Thymus (tissue), 11 donors: ENCODE results near the gene PRDM15. TPM values are rescaled to one million over a fixed set of nuclear protein-coding genes. Genes with fewer than 3 reads are reported as not detected.
A peak's percentile ranks its signal among the peaks of the same experiment; 100 is the strongest.

Experiments used
- DNase-seq, 9 donors: peaks; one replicate each; pipeline ENCODE4 v3.0.0-alpha.2; 2013; ENCODE audit warnings: low spot score in 9 of 9, low read depth in 6 of 9, missing footprints in 1 of 9
- H3K27ac ChIP-seq, 2 donors: one replicate each; pipeline ENCODE4 v1.5.1; 2013; ENCODE audit warnings: control low read depth in 1 of 2, low read depth in 1 of 2, low read length in 1 of 2, mild to moderate bottlenecking in 1 of 2, moderate library complexity in 1 of 2
- H3K27me3 ChIP-seq, 2 donors: one replicate each; pipeline ENCODE4 v1.5.1; 2013; ENCODE audit warnings: low read length in 1 of 2; ENCODE audit not compliant: control insufficient read depth in 2 of 2, insufficient read depth in 1 of 2
- H3K36me3 ChIP-seq, 2 donors: one replicate each; pipeline ENCODE4 v1.5.1; 2013; ENCODE audit warnings: low read length in 1 of 2, mild to moderate bottlenecking in 1 of 2, moderate library complexity in 1 of 2; ENCODE audit not compliant: control insufficient read depth in 2 of 2, insufficient read depth in 2 of 2
- H3K4me1 ChIP-seq, 2 donors: one replicate each; pipeline ENCODE4 v1.5.1; 2013; ENCODE audit warnings: low read length in 2 of 2; ENCODE audit not compliant: control insufficient read depth in 2 of 2, insufficient read depth in 2 of 2
- H3K4me3 ChIP-seq, 2 donors: one replicate each; pipeline ENCODE4 v1.5.1; 2013; ENCODE audit warnings: low read length in 2 of 2, control low read depth in 1 of 2, mild to moderate bottlenecking in 1 of 2
- H3K9me3 ChIP-seq, 2 donors: one replicate each; pipeline ENCODE4 v1.5.1; 2013; ENCODE audit warnings: low read length in 1 of 2, mild to moderate bottlenecking in 1 of 2; ENCODE audit not compliant: control insufficient read depth in 2 of 2, insufficient read depth in 1 of 2
- WGBS: extraction: QIAGEN DNeasy Blood & Tissue Kit; methylation state at CpG from one replicate; pipeline ENCODE4 v1.1.7; 2013; 5-methylcytosine and 5-hydroxymethylcytosine counted together
- polyA plus RNA-seq: library from polyadenylated mRNA; stranded (reverse); fragments of 200-250 nt; gene quantifications from one replicate; pipeline ENCODE4 v1.2.3, GENCODE V29; 2013
- total RNA-seq: library from RNA; stranded (reverse); fragments of 120-200 nt; gene quantifications from one replicate; pipeline ENCODE4 v1.2.4, GENCODE V29; 2013
- donor health status: healthy.

The PRDM15 gene
- total and polyA plus RNA-seq, 2 donors, result 4.0 to 6.1 TPM

- no peak for DNase-seq
- H3K36me3 ChIP-seq, result peaks cover 39 to 64% of the 10 kb centered on the region in 2 donors
Observed at GRCh38 chr21:41834252-41834925, 44.8 kb downstream of the PRDM15 start.

DNA sequence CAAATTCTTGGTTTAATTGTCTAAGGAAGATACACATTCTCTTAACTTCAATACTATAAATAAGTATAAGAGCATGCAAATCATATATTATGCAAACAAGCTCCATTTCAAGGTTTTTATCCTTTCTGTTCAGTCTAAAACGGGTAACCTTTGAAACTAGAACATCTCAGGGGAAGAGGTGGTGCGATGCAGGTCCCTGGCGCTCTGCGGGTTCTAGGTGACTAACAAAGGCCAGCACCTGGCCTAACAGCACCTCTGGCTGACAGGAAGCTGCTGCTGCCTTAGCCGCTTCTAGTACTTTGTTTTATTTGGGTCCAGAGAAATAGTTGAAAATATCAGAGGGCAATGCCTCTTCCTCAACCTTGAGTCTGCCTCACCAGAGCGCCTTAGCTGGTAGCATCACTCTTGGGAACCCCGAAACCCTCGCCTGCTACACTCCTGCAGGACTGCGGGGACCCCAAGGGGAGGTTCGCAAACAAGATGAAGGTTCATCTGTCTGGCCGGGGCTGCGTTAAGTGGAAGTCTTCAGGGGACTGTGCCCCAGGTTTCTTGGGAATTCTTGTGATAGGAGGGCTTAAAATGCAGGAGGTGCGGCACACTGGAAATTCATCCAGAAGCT lies 45.5 kb downstream of the PRDM15 start:
- peaks cover 34 to 57% of the 10 kb centered on the region in 2 donors for H3K36me3 ChIP-seq
- H3K27ac ChIP-seq, result peak overlapping the region in 1 of 2 donors; percentile 31
- H3K9me3 ChIP-seq, result no peaks in the 10 kb centered on the region
- no peaks in the 10 kb centered on the region for H3K4me1 ChIP-seq
- 98% methylated on average over 13 of the region's 13 CpGs for WGBS
- no peaks in the 10 kb centered on the region for H3K27me3 ChIP-seq
- H3K4me3 ChIP-seq, result no peak overlapping the region
- no peak for DNase-seq

More at GRCh38 chr21:41834252-41834925, 44.8 kb downstream of the PRDM15 start:
- H3K4me1 ChIP-seq, result no peaks in the 10 kb centered on the region
- no peaks in the 10 kb centered on the region for H3K9me3 ChIP-seq
- H3K4me3 ChIP-seq, result no peak overlapping the region
- WGBS, result 93% methylated on average over 25 of the region's 25 CpGs
- H3K27me3 ChIP-seq, result no peaks in the 10 kb centered on the region
- H3K27ac ChIP-seq, result no peak overlapping the region

- no peak for DNase-seq
- no peak overlapping the region for H3K4me3 ChIP-seq
- WGBS, result 94% methylated on average over 17 of the region's 17 CpGs
- H3K27ac ChIP-seq, result no peak overlapping the region
- H3K4me1 ChIP-seq, result no peaks in the 10 kb centered on the region
- H3K36me3 ChIP-seq, result peaks cover 30 to 58% of the 10 kb centered on the region in 2 donors
- H3K27me3 ChIP-seq, result no peaks in the 10 kb centered on the region
- no peaks in the 10 kb centered on the region for H3K9me3 ChIP-seq
Observed at GRCh38 chr21:41832596-41833496, 46.3 kb downstream of the PRDM15 start.

DNA sequence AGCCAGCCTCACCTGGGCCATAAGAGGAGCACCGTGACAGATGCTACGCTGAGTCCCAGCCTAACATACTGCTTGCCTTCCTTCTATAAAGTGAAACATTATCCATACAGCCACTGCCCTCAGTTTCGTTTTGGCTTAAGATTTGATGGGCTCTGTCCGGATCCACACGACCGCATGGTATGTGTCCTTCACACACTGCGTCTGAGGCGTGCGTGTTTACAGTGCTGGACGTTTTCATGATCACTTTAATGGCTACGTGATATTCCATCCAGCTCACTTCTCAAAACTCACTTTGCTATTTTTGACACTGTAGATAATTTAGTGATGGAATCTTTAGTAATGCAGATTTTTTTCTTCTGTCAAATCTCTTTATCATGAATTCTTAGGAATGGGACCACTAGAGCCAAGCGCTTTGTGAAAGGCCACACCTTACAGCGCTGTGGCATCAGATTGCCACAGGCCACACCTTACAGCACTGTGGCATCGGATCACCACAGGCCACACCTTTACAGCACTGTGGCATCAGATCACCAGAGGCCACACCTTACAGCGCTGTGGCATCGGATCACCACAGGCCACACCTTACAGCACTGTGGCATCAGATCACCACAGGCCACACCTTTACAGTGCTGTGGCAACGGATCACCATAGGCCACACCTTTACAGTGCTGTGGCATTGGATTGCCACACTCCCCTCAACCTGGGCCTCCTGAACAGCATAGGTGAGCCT lies 47.1 kb downstream of the PRDM15 start:
- Histone ChIP-seq H3K9me3 (no peaks in the 10 kb centered on the region), H3K4me1 (no peaks in the 10 kb centered on the region), H3K27me3 (no peaks in the 10 kb centered on the region), H3K4me3 (no peak overlapping the region), H3K36me3 (peaks cover 27 to 56% of the 10 kb centered on the region in 2 donors), H3K27ac (no peak overlapping the region)
- WGBS, result 97% methylated on average over 17 of the region's 17 CpGs
- no peak for DNase-seq

DNA sequence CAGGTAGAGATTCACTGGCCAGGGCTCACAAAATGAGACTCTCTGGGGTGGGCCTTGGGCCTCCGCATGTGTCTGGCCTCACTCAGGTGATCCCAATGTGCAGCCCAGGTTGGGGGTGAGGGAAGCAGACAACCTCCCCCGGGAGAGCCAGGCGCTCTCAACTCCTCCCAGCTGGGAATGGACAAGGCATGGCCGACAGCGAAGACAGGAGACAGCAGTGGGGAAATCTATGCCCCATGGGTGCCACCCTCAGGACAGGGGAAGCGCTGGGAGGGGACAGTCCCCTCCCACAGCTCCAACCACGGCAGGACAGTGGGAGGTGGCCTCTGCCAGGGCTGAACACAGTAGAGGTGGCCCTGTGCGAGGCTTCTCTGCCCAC lies 47.7 kb downstream of the PRDM15 start:
- no peak overlapping the region for H3K4me3 ChIP-seq
- no peaks in the 10 kb centered on the region for H3K27me3 ChIP-seq
- no peak for DNase-seq
- H3K36me3 ChIP-seq, result peaks cover 24 to 55% of the 10 kb centered on the region in 2 donors
- WGBS, result 88% methylated on average over 8 of the region's 8 CpGs
- H3K4me1 ChIP-seq, result no peaks in the 10 kb centered on the region
- H3K27ac ChIP-seq, result no peak overlapping the region
- H3K9me3 ChIP-seq, result no peaks in the 10 kb centered on the region

- H3K27me3 ChIP-seq, result no peaks in the 10 kb centered on the region
- H3K27ac ChIP-seq, result no peak overlapping the region
- H3K4me1 ChIP-seq, result no peaks in the 10 kb centered on the region
- H3K4me3 ChIP-seq, result no peak overlapping the region
- 97% methylated on average over 21 of the region's 21 CpGs for WGBS
- H3K36me3 ChIP-seq, result peaks cover 25 to 51% of the 10 kb centered on the region in 2 donors
- DNase-seq, result no peak
- no peaks in the 10 kb centered on the region for H3K9me3 ChIP-seq
Observed at GRCh38 chr21:41830764-41831452, 48.2 kb downstream of the PRDM15 start.

- H3K9me3 ChIP-seq, result no peaks in the 10 kb centered on the region
- no peak for DNase-seq
- 98% methylated on average over 2 of the region's 2 CpGs for WGBS
- peaks cover 26 to 51% of the 10 kb centered on the region in 2 donors for H3K36me3 ChIP-seq
- H3K27me3 ChIP-seq, result no peaks in the 10 kb centered on the region
- H3K27ac ChIP-seq, result no peak overlapping the region
- no peak overlapping the region for H3K4me3 ChIP-seq
- no peaks in the 10 kb centered on the region for H3K4me1 ChIP-seq
Observed at GRCh38 chr21:41830145-41830707, 48.9 kb downstream of the PRDM15 start.

GRCh38 chr21:41828884-41829360 lies 50.2 kb downstream of the PRDM15 start:
- H3K9me3 ChIP-seq, result no peaks in the 10 kb centered on the region
- DNase-seq, result no peak
- no peaks in the 10 kb centered on the region for H3K27me3 ChIP-seq
- 65% methylated on average over 3 of the region's 3 CpGs for WGBS
- peaks cover 19 to 47% of the 10 kb centered on the region in 2 donors for H3K36me3 ChIP-seq
- no peak overlapping the region for H3K27ac ChIP-seq
- no peak overlapping the region for H3K4me3 ChIP-seq
- H3K4me1 ChIP-seq, result peaks cover under 1 to 8% of the 10 kb centered on the region in 2 donors
